K562 (cell line): Measurements from ENCODE around the gene MDFIC.

Experiments used
- ARNT ChIP-seq, 2 experiments: fragments of 450-650 bp; IDR thresholded peaks; 2 replicates each; pipeline ENCODE4 v1.6.1; 2016; ENCODE audit warnings: mild to moderate bottlenecking in 1 of 2
- CBFB ChIP-seq: sonication (generic); formaldehyde crosslinking; IDR thresholded peaks from 2 replicates; pipeline ENCODE4 v1.4.0; 2020; ENCODE audit warnings: mild to moderate bottlenecking, missing genetic modification reagents
- COPS2 ChIP-seq: fragments of 450-650 bp; conservative IDR thresholded peaks from 2 replicates; pipeline ENCODE4 v1.6.1; 2016; ENCODE audit warnings: mild to moderate bottlenecking, moderate library complexity
- EP300 ChIP-seq: IDR thresholded peaks from 2 replicates; pipeline ENCODE4 v1.6.1; 2012; ENCODE audit warnings: low read length, improper control_type of control experiment
- MED1 ChIP-seq: sonication (generic); formaldehyde crosslinking; IDR thresholded peaks from 2 replicates; pipeline ENCODE4 v1.8.1; 2023; ENCODE audit warnings: missing genetic modification reagents, borderline replicate concordance
- MTA3 ChIP-seq: fragments of 450-650 bp; formaldehyde crosslinking; IDR thresholded peaks from 2 replicates; pipeline ENCODE4 v1.6.1; 2017; ENCODE audit warnings: mild to moderate bottlenecking, borderline replicate concordance
- PCBP2 ChIP-seq: fragments of 200-400 bp; formaldehyde crosslinking; IDR thresholded peaks from 2 replicates; pipeline ENCODE4 v1.6.1; 2018; ENCODE audit warnings: low read length, low read depth, mild to moderate bottlenecking, moderate library complexity; ENCODE audit not compliant: poor library complexity, severe bottlenecking
- POLR2A ChIP-seq: fragments of 450-650 bp; conservative IDR thresholded peaks from 2 replicates; pipeline ENCODE4 v1.6.1; 2016
- TEAD4 ChIP-seq, 2 experiments: sonication (generic) in 1 of 2; formaldehyde crosslinking in 1 of 2; IDR thresholded peaks; 2 replicates each; pipeline versions ENCODE4 v1.6.1 to v1.8.0; 2012 to 2022; ENCODE audit warnings: borderline replicate concordance in 1 of 2, inconsistent platforms in 1 of 2, low read length in 1 of 2, mild to moderate bottlenecking in 1 of 2, missing genetic modification reagents in 1 of 2

DNA sequence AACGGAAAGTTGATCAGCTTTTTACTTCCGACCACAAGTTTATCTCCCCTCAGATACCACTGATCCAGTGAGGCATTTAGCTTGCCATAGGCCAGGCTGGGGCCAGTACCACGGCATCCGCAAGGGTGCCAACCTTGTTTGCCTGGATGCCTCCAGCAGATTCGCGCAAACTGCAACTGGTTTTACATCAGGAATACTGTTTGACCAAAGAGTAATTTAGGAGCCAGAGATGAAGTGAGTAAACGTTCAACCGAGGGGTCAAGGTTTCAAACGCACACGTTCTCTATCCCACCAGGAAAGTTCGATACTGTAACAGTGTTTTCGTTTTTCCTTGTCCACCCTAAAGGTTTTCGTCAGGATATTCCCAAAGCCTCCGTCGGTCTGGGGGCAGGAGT is 266 bp upstream of the MDFIC start:
- TF ChIP-seq ARNT (IDR thresholded peaks at IDR 0.05) (no peak), POLR2A (no peak), TEAD4 (IDR thresholded peaks at IDR 0.05; ENCODE audit: low read length) (no peak), TEAD4 (CRISPR knock-in tag; IDR thresholded peaks at IDR 0.05; ENCODE audit: borderline replicate concordance) (no peak), EP300 (no peak), MTA3 (no peak), MED1 (CRISPR knock-in tag) (no peak), CBFB (CRISPR knock-in tag) (no peak), PCBP2 (no peak), COPS2 (no peak)
